Endodermal cell (in vitro differentiated cells): ENCODE measurements around the gene NRXN2. TPM values are rescaled to one million over a fixed set of nuclear protein-coding genes. Genes with fewer than 3 reads are reported as not detected.
A peak's percentile ranks its signal among the peaks of the same experiment; 100 is the strongest.

Experiments
- DNase-seq: peaks from one replicate; pipeline ENCODE4 v3.0.0-alpha.2; 2017
- H3K27ac ChIP-seq: 2 replicates; pipeline ENCODE4 v1.5.1; 2013; ENCODE audit warnings: mild to moderate bottlenecking, low read depth, low read length, moderate library complexity
- H3K27me3 ChIP-seq: 2 replicates; pipeline ENCODE4 v1.6.1; 2013; ENCODE audit warnings: mild to moderate bottlenecking, low read length, moderate library complexity; ENCODE audit not compliant: insufficient read depth, control insufficient read depth, poor library complexity, severe bottlenecking
- H3K36me3 ChIP-seq: 2 replicates; pipeline ENCODE4 v1.7.0; 2013; ENCODE audit warnings: mild to moderate bottlenecking, low read length, moderate library complexity; ENCODE audit not compliant: control insufficient read depth, insufficient read depth
- H3K4me1 ChIP-seq: one replicate; pipeline ENCODE4 v1.7.0; 2013; ENCODE audit warnings: low read length; ENCODE audit not compliant: control insufficient read depth, insufficient read depth
- H3K4me3 ChIP-seq: 2 replicates; pipeline ENCODE4 v1.5.1; 2013; ENCODE audit warnings: mild to moderate bottlenecking, low read length, moderate library complexity
- H3K9ac ChIP-seq: 2 replicates; pipeline ENCODE4 v1.6.1; 2013; ENCODE audit warnings: mild to moderate bottlenecking, low read length, moderate library complexity; ENCODE audit not compliant: poor library complexity, severe bottlenecking; ENCODE audit errors: extremely low read depth
- H3K9me3 ChIP-seq: 2 replicates; pipeline ENCODE4 v1.6.1; 2013; ENCODE audit warnings: mild to moderate bottlenecking, low read length, moderate library complexity; ENCODE audit not compliant: control insufficient read depth
- H3K27ac Mint-ChIP-seq: 2 replicates; pipeline ENCODE4 v1.8.0; 2020; ENCODE audit warnings: mixed read lengths
- H3K27me3 Mint-ChIP-seq: 2 replicates; pipeline ENCODE4 v1.8.0; 2021; ENCODE audit warnings: mild to moderate bottlenecking, mixed read lengths; ENCODE audit not compliant: insufficient read depth
- H3K36me3 Mint-ChIP-seq: 2 replicates; pipeline ENCODE4 v1.8.0; 2020; ENCODE audit warnings: low read depth, mixed read lengths
- H3K4me1 Mint-ChIP-seq: 2 replicates; pipeline ENCODE4 v1.8.0; 2020; ENCODE audit warnings: mixed read lengths
- H3K4me3 Mint-ChIP-seq: 2 replicates; pipeline ENCODE4 v1.8.0; 2020; ENCODE audit warnings: mild to moderate bottlenecking, moderate library complexity, mixed read lengths
- H3K9me3 Mint-ChIP-seq: 2 replicates; pipeline ENCODE4 v1.8.0; 2020; ENCODE audit warnings: mild to moderate bottlenecking, mixed read lengths
- WGBS, 2 experiments: methylation state at CpG; one replicate each; pipeline versions ENCODE4 v1.1.5 to v1.1.7; 2013; ENCODE audit warnings: missing lambda C conversion rate in 2 of 2, mixed read lengths in 1 of 2; ENCODE audit not compliant: insufficient coverage in 1 of 2, insufficient read length in 1 of 2; 5-methylcytosine and 5-hydroxymethylcytosine counted together
- total RNA-seq, 2 donors: library from RNA; stranded (reverse); fragmentation: NEBNext Ultra II Directional in 1 of 2; extraction: Animal tissue kit (Norgen Biotek cat#: 25700) in 1 of 2; gene quantifications; 2 replicates in 1 of 2; 3 replicates in 1 of 2; pipeline ENCODE4 v1.2.1, GENCODE V29; 2021
- TF ChIP-seq, protein P1 (sequence below): fragments of 200-600 bp; sonication (generic); conservative IDR thresholded peaks from 2 replicates; pipeline ENCODE4 v1.5.0; 2021; ENCODE audit warnings: antibody characterized with exemption, mild to moderate bottlenecking

The NRXN2 gene
- total RNA-seq, 2 donors from 2014 or later: 1.00 to 1.5 TPM

GRCh38 chr11:64767344-64768299, 44.6 kb upstream of the NRXN2 start:
- Histone ChIP-seq H3K36me3 (peaks cover 91% of the 10 kb centered on the region), H3K4me3 (no peak overlapping the region), H3K27me3 (no peaks in the 10 kb centered on the region), H3K9ac (no peak overlapping the region), H3K27ac (peak overlapping the region; percentile 9), H3K9me3 (no peaks in the 10 kb centered on the region), H3K4me1 (peaks cover 13% of the 10 kb centered on the region)
- DNase-seq: peak; percentile 96
- Mint-ChIP-seq H3K4me1 (peaks cover 30% of the 10 kb centered on the region), H3K9me3 (no peaks in the 10 kb centered on the region), H3K27me3 (no peaks in the 10 kb centered on the region), H3K27ac (peak overlapping the region; percentile 84), H3K36me3 (peaks cover 89% of the 10 kb centered on the region), H3K4me3 (no peak overlapping the region)
- TF ChIP-seq, protein P1, sequence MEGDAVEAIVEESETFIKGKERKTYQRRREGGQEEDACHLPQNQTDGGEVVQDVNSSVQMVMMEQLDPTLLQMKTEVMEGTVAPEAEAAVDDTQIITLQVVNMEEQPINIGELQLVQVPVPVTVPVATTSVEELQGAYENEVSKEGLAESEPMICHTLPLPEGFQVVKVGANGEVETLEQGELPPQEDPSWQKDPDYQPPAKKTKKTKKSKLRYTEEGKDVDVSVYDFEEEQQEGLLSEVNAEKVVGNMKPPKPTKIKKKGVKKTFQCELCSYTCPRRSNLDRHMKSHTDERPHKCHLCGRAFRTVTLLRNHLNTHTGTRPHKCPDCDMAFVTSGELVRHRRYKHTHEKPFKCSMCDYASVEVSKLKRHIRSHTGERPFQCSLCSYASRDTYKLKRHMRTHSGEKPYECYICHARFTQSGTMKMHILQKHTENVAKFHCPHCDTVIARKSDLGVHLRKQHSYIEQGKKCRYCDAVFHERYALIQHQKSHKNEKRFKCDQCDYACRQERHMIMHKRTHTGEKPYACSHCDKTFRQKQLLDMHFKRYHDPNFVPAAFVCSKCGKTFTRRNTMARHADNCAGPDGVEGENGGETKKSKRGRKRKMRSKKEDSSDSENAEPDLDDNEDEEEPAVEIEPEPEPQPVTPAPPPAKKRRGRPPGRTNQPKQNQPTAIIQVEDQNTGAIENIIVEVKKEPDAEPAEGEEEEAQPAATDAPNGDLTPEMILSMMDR: peak; percentile 92
- 67 to 81% methylated on average over 8 to 19 of the region's 19 CpGs for WGBS, 2 experiments

- Histone ChIP-seq H3K9ac (no peak overlapping the region), H3K27ac (no peak overlapping the region), H3K4me1 (peaks cover 13% of the 10 kb centered on the region), H3K27me3 (no peaks in the 10 kb centered on the region), H3K36me3 (peaks cover 89% of the 10 kb centered on the region), H3K9me3 (no peaks in the 10 kb centered on the region), H3K4me3 (no peak overlapping the region)
- H3K9me3 Mint-ChIP-seq: no peaks in the 10 kb centered on the region
- H3K27me3 Mint-ChIP-seq: no peaks in the 10 kb centered on the region
- peaks cover 87% of the 10 kb centered on the region for H3K36me3 Mint-ChIP-seq
- 96 to 100% methylated on average over 4 to 11 of the region's 11 CpGs for WGBS, 2 experiments
- H3K27ac Mint-ChIP-seq: no peak overlapping the region
- no peak overlapping the region for H3K4me3 Mint-ChIP-seq
- no peak for DNase-seq
- H3K4me1 Mint-ChIP-seq: peaks cover 36% of the 10 kb centered on the region
- TF ChIP-seq, protein P1: no peak
These were observed 43.9 kb upstream of the NRXN2 start for GRCh38 chr11:64766881-64767280.

GRCh38 chr11:64765851-64766665, 43.1 kb upstream of the NRXN2 start:
- Mint-ChIP-seq H3K9me3 (no peaks in the 10 kb centered on the region), H3K4me3 (no peak overlapping the region), H3K27me3 (no peaks in the 10 kb centered on the region), H3K4me1 (peaks cover 36% of the 10 kb centered on the region), H3K36me3 (peaks cover 80% of the 10 kb centered on the region), H3K27ac (peak overlapping the region; percentile 26)
- Histone ChIP-seq H3K27me3 (no peaks in the 10 kb centered on the region), H3K4me3 (no peak overlapping the region), H3K9me3 (no peaks in the 10 kb centered on the region), H3K36me3 (peaks cover 81% of the 10 kb centered on the region), H3K4me1 (peaks cover 13% of the 10 kb centered on the region), H3K27ac (no peak overlapping the region), H3K9ac (no peak overlapping the region)
- TF ChIP-seq, protein P1: no peak
- 87 to 94% methylated on average over 3 to 35 of the region's 42 CpGs for WGBS, 2 experiments
- DNase-seq: peak; percentile 60
